Adrenal gland (tissue), 12 donors: ENCODE results near the gene GLIS2. TPM values are rescaled to one million over a fixed set of nuclear protein-coding genes. Genes with fewer than 3 reads are reported as not detected.

Source experiments
- DNase-seq, 7 donors: peaks; one replicate each; pipeline ENCODE4 v3.0.0-alpha.2; 2019 to 2020
- H3K27ac ChIP-seq, 5 donors: fragments of 200-600 bp; sonication (generic) in 4 of 5; 1 replicate in 3 of 5; 2 replicates in 2 of 5; pipeline versions ENCODE4 v1.5.1 to v1.8.0; 2016 to 2020; ENCODE audit warnings: mild to moderate bottlenecking in 1 of 5
- H3K27me3 ChIP-seq: fragments of 200-600 bp; 2 replicates; pipeline ENCODE4 v1.8.0; 2021
- H3K36me3 ChIP-seq, 2 donors: fragments of 200-600 bp; replicated peaks in 1 of 2; 1 replicate in 1 of 2; 2 replicates in 1 of 2; pipeline versions ENCODE4 v1.5.1 to v1.8.0; 2018 to 2022
- H3K4me1 ChIP-seq, 2 donors: fragments of 200-600 bp; replicated peaks in 1 of 2; 1 replicate in 1 of 2; 2 replicates in 1 of 2; pipeline versions ENCODE4 v1.5.1 to v1.8.0; 2018 to 2021
- H3K4me3 ChIP-seq, 4 donors: fragments of 200-600 bp; sonication (generic) in 3 of 4; one replicate each; pipeline ENCODE4 v1.5.1; 2016 to 2018
- H3K9me3 ChIP-seq, 3 donors: fragments of 200-600 bp; sonication (generic) in 1 of 3; replicated peaks in 1 of 3; 1 replicate in 2 of 3; 2 replicates in 1 of 3; pipeline versions ENCODE4 v1.5.1 to v1.8.0; 2016 to 2021
- CTCF ChIP-seq, 6 experiments: fragments of 450-650 bp in 4 of 6; fragments of 200-600 bp in 2 of 6; sonication (generic) in 1 of 6; IDR thresholded peaks; 1 replicate in 5 of 6; 2 replicates in 1 of 6; pipeline versions ENCODE4 v1.5.1 to v1.8.0; 2016 to 2021; ENCODE audit warnings: antibody characterized with exemption in 6 of 6, mild to moderate bottlenecking in 2 of 6, moderate library complexity in 1 of 6
- POLR2A ChIP-seq, 2 donors: fragments of 450-650 bp; IDR thresholded peaks; one replicate each; pipeline ENCODE4 v1.6.1; 2017; ENCODE audit warnings: antibody characterized with exemption in 2 of 2, mild to moderate bottlenecking in 2 of 2, moderate library complexity in 1 of 2
- WGBS, 4 donors: extraction: QIAGEN DNeasy Blood & Tissue Kit in 2 of 4; methylation state at CpG; one replicate each; pipeline versions ENCODE4 v1.1.5 to v1.1.7; 2013 to 2017; 5-methylcytosine and 5-hydroxymethylcytosine counted together
- intact Hi-C, 2 donors: fragments of 100-400 bp; cut with DNase I; formaldehyde crosslinking; loops; one replicate each; pipeline versions ENCODE4 v1.14.1 to v1.15.0; 2022 to 2023
- polyA plus RNA-seq, 3 donors: library from polyadenylated mRNA; stranded (reverse); fragments of 200-250 nt in 2 of 3; fragments of 350-450 nt in 1 of 3; fragmentation: Illumina TruSeq in 1 of 3; extraction: RNeasy Lipid Tissue Mini Kit (QIAGEN cat#74804) in 1 of 3; gene quantifications; one replicate each; pipeline ENCODE4 v1.2.3, GENCODE V29; 2013 to 2014
- total RNA-seq, 9 donors: library from RNA; depleted of rRNA in 4 of 9; stranded (reverse); fragments of >200 nt in 4 of 9; fragments of 120-200 nt in 1 of 9; fragmentation: NEBNext Ultra II Directional in 1 of 9; extraction: Animal tissue kit (Norgen Biotek cat#: 25700) in 1 of 9; gene quantifications; one replicate each; pipeline versions ENCODE4 v1.1.0 to v1.2.4, GENCODE V29; 2013 to 2023
- donor health status: healthy with polysubstance abuse.
- donor health status: Bipolar disorder and iron deficiency.
- donor health status: DM: yes; HTN: yes; CAD: no.
- donor health status: DM: no; HTN: no; CAD: no.
- donor health status: DM: no; HTN: no; CAD: no.
- donor health status: DM: yes; HTN: yes; CAD: no.

Gene GLIS2
- total and polyA plus RNA-seq, 12 donors: 2.0 to 36.2 (median 17.0) TPM

GRCh38 chr16:4378999-4379690, 63.3 kb downstream of the GLIS2 start:
- intact Hi-C loops: no loop called here
- no peak for DNase-seq
- 91 to 94% (median 93%) methylated on average over 9 to 21 of the region's 21 CpGs for WGBS, 4 donors
- H3K27ac ChIP-seq: peak overlapping the region in 1 of 5 donors; percentile 49
- H3K4me3 ChIP-seq: no peak overlapping the region
- peaks cover 17 to 33% of the 10 kb centered on the region in 2 donors for H3K4me1 ChIP-seq
- no peak for TF ChIP-seq CTCF (IDR thresholded peaks at IDR 0.05)
- no peak for TF ChIP-seq POLR2A (IDR thresholded peaks at IDR 0.05)
- no peaks in the 10 kb centered on the region for H3K27me3 ChIP-seq
- peaks cover 0 to 40% of the 10 kb centered on the region in 2 donors for H3K36me3 ChIP-seq
- H3K9me3 ChIP-seq: no peaks in the 10 kb centered on the region

GRCh38 chr16:4380119-4381063, 64.5 kb downstream of the GLIS2 start:
- no peak overlapping the region for H3K4me3 ChIP-seq
- TF ChIP-seq POLR2A (IDR thresholded peaks at IDR 0.05): no peak
- H3K36me3 ChIP-seq: peaks cover 0 to 43% of the 10 kb centered on the region in 2 donors
- H3K9me3 ChIP-seq: no peaks in the 10 kb centered on the region
- WGBS, 4 donors: 81 to 93% (median 84%) methylated on average over 19 to 26 of the region's 26 CpGs
- no peak for DNase-seq
- intact Hi-C loops: no loop called here
- no peaks in the 10 kb centered on the region for H3K27me3 ChIP-seq
- H3K27ac ChIP-seq: peak overlapping the region in 1 of 5 donors; percentile 6
- H3K4me1 ChIP-seq: peaks cover 16 to 25% of the 10 kb centered on the region in 2 donors

- Histone ChIP-seq H3K36me3 (peaks cover 0 to 43% of the 10 kb centered on the region in 2 donors), H3K4me3 (no peak overlapping the region), H3K27me3 (no peaks in the 10 kb centered on the region), H3K9me3 (no peaks in the 10 kb centered on the region), H3K4me1 (peaks cover 7 to 18% of the 10 kb centered on the region in 2 donors), H3K27ac (no peak overlapping the region)
- DNase-seq: no peak
- TF ChIP-seq CTCF (IDR thresholded peaks at IDR 0.05) (no peak), POLR2A (IDR thresholded peaks at IDR 0.05) (no peak)
- intact Hi-C loops: no loop called here
- WGBS, 4 donors: 94 to 97% (median 95%) methylated on average over 26 to 59 of the region's 59 CpGs; no CpG with 5 or more reads in 1 of the 4 donors
Measured at GRCh38 chr16:4381072-4381934, 65.4 kb downstream of the GLIS2 start.

- WGBS, 4 donors: 95 to 97% (median 95%) methylated on average over 17 to 55 of the region's 55 CpGs
- intact Hi-C loops: no loop called here
- DNase-seq: no peak
- H3K9me3 ChIP-seq: no peaks in the 10 kb centered on the region
- H3K36me3 ChIP-seq: peaks cover 0 to 43% of the 10 kb centered on the region in 2 donors
- no peak overlapping the region for H3K4me3 ChIP-seq
- H3K27ac ChIP-seq: peak overlapping the region in 1 of 5 donors; percentile 16
- no peaks in the 10 kb centered on the region for H3K27me3 ChIP-seq
- TF ChIP-seq CTCF (IDR thresholded peaks at IDR 0.05): no peak
- peaks cover 3 to 19% of the 10 kb centered on the region in 2 donors for H3K4me1 ChIP-seq
Measured at GRCh38 chr16:4381935-4382794, 66.3 kb downstream of the GLIS2 start.
